NT2/D1 (cell line): ENCODE results near the gene TTC21B.

Experiments
- DNase-seq: peaks from one replicate; pipeline ENCODE4 v3.0.0-alpha.2; 2011; ENCODE audit warnings: low read depth, low spot score
- H3K27me3 ChIP-seq: 2 replicates; pipeline ENCODE4 v1.6.0; 2011; ENCODE audit warnings: mild to moderate bottlenecking; ENCODE audit not compliant: insufficient read length, insufficient read depth
- H3K36me3 ChIP-seq: 2 replicates; pipeline ENCODE4 v1.6.1; 2011; ENCODE audit warnings: mild to moderate bottlenecking, low read length, mixed read lengths; ENCODE audit not compliant: insufficient read depth, insufficient read length
- H3K4me1 ChIP-seq: 2 replicates; pipeline ENCODE4 v1.5.1; 2011; ENCODE audit not compliant: insufficient read depth, insufficient read length
- H3K4me3 ChIP-seq: 2 replicates; pipeline ENCODE4 v1.5.1; 2011; ENCODE audit warnings: low read depth; ENCODE audit not compliant: insufficient read length
- H3K9ac ChIP-seq: 2 replicates; pipeline ENCODE4 v1.6.0; 2011; ENCODE audit warnings: low read depth; ENCODE audit not compliant: insufficient read length
- H3K9me3 ChIP-seq: 2 replicates; pipeline ENCODE4 v1.5.1; 2011; ENCODE audit warnings: mild to moderate bottlenecking, low read length; ENCODE audit not compliant: insufficient read depth
- SUZ12 ChIP-seq: IDR thresholded peaks from 2 replicates; pipeline ENCODE4 v1.6.1; 2011; ENCODE audit not compliant: insufficient read length, insufficient read depth; ENCODE audit errors: extremely low read depth
- YY1 ChIP-seq: IDR thresholded peaks from 2 replicates; pipeline ENCODE4 v1.6.1; 2011; ENCODE audit not compliant: insufficient read length, insufficient read depth
- ZNF274 ChIP-seq: IDR thresholded peaks from 2 replicates; pipeline ENCODE4 v1.6.1; 2011; ENCODE audit warnings: mild to moderate bottlenecking, low read depth, low read length

Gene TTC21B

DNA sequence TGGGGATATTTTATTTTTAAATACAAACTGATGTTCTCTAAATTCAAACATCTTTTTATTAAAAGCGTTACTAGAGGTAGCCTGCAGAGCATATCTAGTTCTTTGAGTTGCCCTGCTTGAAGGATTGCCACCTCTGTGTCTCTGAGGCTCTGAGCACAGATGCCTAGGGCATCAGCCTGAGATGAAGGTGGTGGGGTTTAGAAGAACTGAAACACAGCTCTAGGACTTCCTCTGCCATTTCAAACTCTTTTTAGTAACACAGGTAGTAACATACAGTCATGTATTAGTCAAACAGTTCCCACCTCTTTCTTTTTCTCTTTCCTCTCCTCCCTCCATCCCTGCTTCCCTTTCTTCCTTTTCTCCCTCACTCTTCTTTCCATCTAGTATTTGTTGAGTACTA lies 57.6 kb downstream of the TTC21B start:
- no peak for DNase-seq
- H3K9ac ChIP-seq: no peak overlapping the region
- no peak for TF ChIP-seq YY1
- no peak for TF ChIP-seq ZNF274

DNA sequence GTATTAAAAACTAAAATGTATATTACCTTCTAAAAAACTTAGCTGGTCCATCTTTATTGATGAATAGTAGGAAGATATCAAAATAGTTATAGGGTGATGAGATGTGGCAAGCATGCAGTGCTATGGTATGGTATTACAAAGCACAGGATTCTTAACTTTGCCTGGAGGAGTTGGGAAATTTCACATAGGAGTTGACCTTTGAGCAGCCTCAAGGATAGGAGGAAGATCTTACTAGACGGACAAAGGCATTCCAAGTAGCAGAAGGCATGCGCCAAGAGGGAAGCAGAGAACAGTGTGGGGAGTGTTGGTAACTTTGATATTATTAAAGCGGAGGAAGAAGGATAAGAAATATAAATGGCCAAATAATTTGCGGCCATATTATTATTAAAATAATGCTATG lies 60.0 kb downstream of the TTC21B start:
- Histone ChIP-seq H3K4me3 (no peak overlapping the region), H3K27me3 (no peaks in the 10 kb centered on the region), H3K9ac (no peak overlapping the region), H3K4me1 (no peaks in the 10 kb centered on the region), H3K9me3 (no peaks in the 10 kb centered on the region), H3K36me3 (peaks cover 65% of the 10 kb centered on the region)
- DNase-seq: no peak
- no peak for TF ChIP-seq SUZ12
- no peak for TF ChIP-seq ZNF274
- TF ChIP-seq YY1: no peak

More for the DNA sequence above, 57.6 kb downstream of the TTC21B start:
- no peaks in the 10 kb centered on the region for H3K4me1 ChIP-seq
- no peak overlapping the region for H3K4me3 ChIP-seq
- peaks cover 68% of the 10 kb centered on the region for H3K36me3 ChIP-seq
- H3K27me3 ChIP-seq: no peaks in the 10 kb centered on the region
- no peaks in the 10 kb centered on the region for H3K9me3 ChIP-seq

DNA sequence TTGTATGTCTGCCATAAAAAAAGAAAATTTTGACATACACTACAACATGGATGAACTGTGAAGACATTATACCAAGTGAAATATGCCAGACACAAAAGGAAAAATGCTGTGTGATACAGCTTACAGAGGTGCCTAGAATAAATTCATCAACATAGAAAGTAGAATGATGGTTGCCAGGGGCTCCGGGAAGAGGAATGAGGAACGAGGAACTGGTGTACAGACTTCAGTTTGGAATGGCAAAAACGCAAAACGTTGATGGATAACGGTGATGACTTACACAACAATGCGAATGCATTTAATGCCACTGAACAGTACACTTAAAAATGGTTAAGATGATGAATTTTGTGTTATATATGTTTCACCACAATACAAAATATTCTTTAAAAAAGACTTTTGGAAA lies 61.0 kb downstream of the TTC21B start:
- Histone ChIP-seq H3K9me3 (no peaks in the 10 kb centered on the region), H3K27me3 (no peaks in the 10 kb centered on the region), H3K4me1 (no peaks in the 10 kb centered on the region), H3K9ac (no peak overlapping the region), H3K36me3 (peaks cover 55% of the 10 kb centered on the region), H3K4me3 (no peak overlapping the region)
- no peak for DNase-seq
- TF ChIP-seq SUZ12: no peak
- no peak for TF ChIP-seq ZNF274
- no peak for TF ChIP-seq YY1

DNA sequence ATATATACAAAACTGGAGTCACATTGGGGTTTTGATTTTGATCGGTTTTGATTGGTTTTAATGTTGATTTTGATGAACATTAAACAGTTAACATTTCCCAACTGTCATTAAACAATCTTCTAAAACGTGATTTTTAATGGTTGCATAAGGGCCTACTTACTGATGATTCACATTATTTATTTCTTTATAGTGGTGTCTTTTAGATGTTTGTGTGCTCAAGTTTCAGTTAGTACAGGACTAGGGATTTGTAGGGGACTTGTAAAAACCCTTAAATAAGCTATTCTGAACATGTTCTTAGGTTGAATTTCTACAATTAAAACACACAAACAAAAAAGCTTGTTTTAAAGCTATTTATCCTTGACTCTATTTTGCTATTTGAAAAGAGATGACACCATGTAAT lies 61.6 kb downstream of the TTC21B start:
- peaks cover 51% of the 10 kb centered on the region for H3K36me3 ChIP-seq

DNA sequence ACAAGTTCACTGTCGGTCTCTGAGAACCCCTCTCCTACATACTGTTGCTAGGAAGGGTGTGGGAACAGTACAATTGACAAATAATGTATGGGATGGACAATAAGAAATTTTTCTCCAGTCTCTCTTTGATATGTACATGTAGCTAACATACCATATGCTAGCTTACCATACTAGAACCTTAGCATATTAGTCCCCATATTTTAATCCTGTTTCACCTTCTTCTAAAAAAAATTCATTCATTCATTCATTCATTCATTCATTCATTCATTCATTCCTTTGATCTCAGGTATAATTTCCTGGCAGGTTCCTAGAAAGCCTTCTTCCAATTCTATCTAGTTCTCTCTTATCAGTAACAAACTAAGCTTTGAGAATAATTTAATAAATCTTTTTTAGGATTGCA lies 62.2 kb downstream of the TTC21B start:
- Histone ChIP-seq H3K36me3 (peaks cover 49% of the 10 kb centered on the region), H3K9ac (no peak overlapping the region), H3K4me1 (no peaks in the 10 kb centered on the region), H3K27me3 (no peaks in the 10 kb centered on the region), H3K9me3 (no peaks in the 10 kb centered on the region), H3K4me3 (no peak overlapping the region)
- no peak for TF ChIP-seq ZNF274
- TF ChIP-seq SUZ12: no peak
- TF ChIP-seq YY1: no peak
- DNase-seq: no peak

More for the DNA sequence above, 61.6 kb downstream of the TTC21B start:
- Histone ChIP-seq H3K9me3 (no peaks in the 10 kb centered on the region), H3K27me3 (no peaks in the 10 kb centered on the region), H3K4me3 (no peak overlapping the region), H3K4me1 (no peaks in the 10 kb centered on the region), H3K9ac (no peak overlapping the region)
- TF ChIP-seq ZNF274: no peak
- no peak for DNase-seq

DNA sequence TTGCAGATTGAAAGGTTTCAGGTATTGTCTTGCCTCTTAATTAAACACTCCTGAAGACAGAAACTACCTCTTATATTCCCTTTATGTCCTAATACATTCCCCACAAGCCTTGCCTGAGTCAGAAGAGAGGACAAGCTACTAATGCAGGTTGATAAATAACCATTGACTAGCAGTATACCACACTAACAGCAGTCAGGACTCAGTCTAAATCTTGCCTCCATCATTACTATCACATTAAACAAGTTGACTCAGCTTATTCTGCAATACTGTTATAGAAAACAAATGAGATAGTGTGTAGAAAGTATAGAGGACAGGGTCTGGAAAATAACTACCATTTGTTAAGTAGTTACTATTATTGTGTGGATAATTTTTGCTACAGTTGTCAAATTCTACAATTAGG lies 63.8 kb downstream of the TTC21B start:
- Histone ChIP-seq H3K36me3 (peaks cover 44% of the 10 kb centered on the region), H3K4me3 (no peak overlapping the region)

DNA sequence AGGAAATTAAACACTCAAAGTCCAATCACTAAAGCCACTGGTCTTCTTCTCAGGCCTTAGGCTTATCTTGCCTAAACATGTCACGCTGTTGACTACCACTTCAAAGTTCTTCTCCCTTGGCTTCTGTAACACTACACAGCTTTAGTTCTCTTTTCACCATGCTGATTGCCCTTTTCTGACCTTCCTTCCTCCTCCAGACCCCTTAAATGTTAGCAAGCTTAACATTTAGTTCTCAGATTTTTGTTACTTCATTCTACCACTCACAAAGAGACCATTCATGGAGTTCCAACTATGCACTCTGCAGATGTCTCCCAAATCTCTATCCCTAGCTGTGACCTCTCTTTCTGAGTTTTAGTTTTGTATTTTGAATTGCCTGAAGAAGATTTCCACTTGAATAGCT lies 64.4 kb downstream of the TTC21B start:
- H3K27me3 ChIP-seq: no peaks in the 10 kb centered on the region
- TF ChIP-seq SUZ12: no peak
- TF ChIP-seq YY1: no peak
- no peak for TF ChIP-seq ZNF274
- H3K9ac ChIP-seq: no peak overlapping the region
- DNase-seq: no peak
- H3K9me3 ChIP-seq: no peaks in the 10 kb centered on the region
- H3K4me3 ChIP-seq: no peak overlapping the region
- H3K36me3 ChIP-seq: peaks cover 42% of the 10 kb centered on the region
- no peaks in the 10 kb centered on the region for H3K4me1 ChIP-seq

More for the DNA sequence above, 63.8 kb downstream of the TTC21B start:
- Histone ChIP-seq H3K4me1 (no peaks in the 10 kb centered on the region), H3K27me3 (no peaks in the 10 kb centered on the region), H3K9ac (no peak overlapping the region), H3K9me3 (no peaks in the 10 kb centered on the region)
- no peak for TF ChIP-seq ZNF274
- TF ChIP-seq YY1: no peak
- TF ChIP-seq SUZ12: no peak
- no peak for DNase-seq

DNA sequence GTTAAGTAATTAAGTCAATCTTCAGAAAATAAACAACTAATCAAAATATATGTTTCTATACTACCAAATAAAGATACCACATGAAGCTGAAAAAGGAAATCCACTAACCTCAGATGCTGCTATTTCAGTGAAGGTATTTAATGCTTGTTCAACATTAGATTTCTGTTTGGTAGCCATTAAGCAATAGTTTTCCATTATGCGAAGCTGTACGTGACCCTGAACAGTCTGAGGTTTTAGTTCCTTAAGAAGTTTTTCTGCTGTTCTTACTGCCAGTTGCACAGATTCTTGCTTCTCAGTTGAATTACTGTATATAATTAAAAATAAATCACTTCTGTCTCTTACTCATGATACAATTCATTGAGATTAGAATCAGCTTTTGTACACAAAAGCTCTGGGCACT lies 65.4 kb downstream of the TTC21B start:
- Histone ChIP-seq H3K9me3 (no peaks in the 10 kb centered on the region), H3K4me1 (no peaks in the 10 kb centered on the region), H3K36me3 (peaks cover 47% of the 10 kb centered on the region), H3K9ac (no peak overlapping the region), H3K4me3 (no peak overlapping the region), H3K27me3 (no peaks in the 10 kb centered on the region)
- no peak for DNase-seq
- TF ChIP-seq YY1: no peak
- no peak for TF ChIP-seq SUZ12
